ENCODE data around the gene KIF1A.

The KIF1A gene

GRCh38 chr2:240819126-240819857 lies 727 bp downstream of the KIF1A start:
- peak; percentile 60 for DNase-seq

GRCh38 chr2:240818293-240819125 lies 1.5 kb downstream of the KIF1A start:
- no peak for DNase-seq

GRCh38 chr2:240817496-240818292 lies 2.3 kb downstream of the KIF1A start:
- no peak for DNase-seq

- no peak for DNase-seq
Measured at GRCh38 chr2:240816584-240817495, 3.2 kb downstream of the KIF1A start.

GRCh38 chr2:240815761-240816583 lies 4.0 kb downstream of the KIF1A start:
- DNase-seq = no peak

- DNase-seq = no peak
Measured at GRCh38 chr2:240814946-240815760, 4.9 kb downstream of the KIF1A start.

- DNase-seq = no peak
Measured at GRCh38 chr2:240814280-240814679, 5.7 kb downstream of the KIF1A start.

- no peak for DNase-seq
Measured at GRCh38 chr2:240813231-240813921, 6.6 kb downstream of the KIF1A start.

GRCh38 chr2:240812721-240813120 lies 7.3 kb downstream of the KIF1A start:
- DNase-seq = no peak

- no peak for DNase-seq
Measured at GRCh38 chr2:240812301-240812680, 7.7 kb downstream of the KIF1A start.

GRCh38 chr2:240811346-240812300 lies 8.4 kb downstream of the KIF1A start:
- DNase-seq = no peak

- DNase-seq = no peak
Measured at GRCh38 chr2:240810621-240811020, 9.4 kb downstream of the KIF1A start.

- DNase-seq = no peak
Measured at GRCh38 chr2:240810199-240810598, 9.8 kb downstream of the KIF1A start.

GRCh38 chr2:240809276-240809675 lies 10.7 kb downstream of the KIF1A start:
- no peak for DNase-seq

GRCh38 chr2:240806459-240806858 lies 13.6 kb downstream of the KIF1A start:
- no peak for DNase-seq

- DNase-seq = no peak
Measured at GRCh38 chr2:240806006-240806405, 14.0 kb downstream of the KIF1A start.

GRCh38 chr2:240803191-240803590 lies 16.8 kb downstream of the KIF1A start:
- DNase-seq = no peak

- no peak for DNase-seq
Measured at GRCh38 chr2:240799033-240799820, 20.8 kb downstream of the KIF1A start.

Data from NCI-H526 treated with DMSO at 0.1 percent for 48 hours (cell line).